Testis (tissue), 3 donors: ENCODE measurements around the gene ITPKB. TPM values are rescaled to one million over a fixed set of nuclear protein-coding genes. Genes with fewer than 3 reads are reported as not detected.

ENCODE experiments used
- DNase-seq: peaks from one replicate; pipeline ENCODE4 v3.0.0-alpha.2; 2019
- H3K27ac ChIP-seq, 2 donors: fragments of 200-600 bp; sonication (generic); one replicate each; pipeline ENCODE4 v1.5.1; 2019
- H3K27me3 ChIP-seq: fragments of 200-600 bp; sonication (generic); one replicate; pipeline ENCODE4 v1.5.1; 2019
- H3K36me3 ChIP-seq: fragments of 200-600 bp; sonication (generic); one replicate; pipeline ENCODE4 v1.5.1; 2017; ENCODE audit warnings: low read depth; ENCODE audit errors: missing control alignments
- H3K4me1 ChIP-seq: fragments of 200-600 bp; sonication (generic); one replicate; pipeline ENCODE4 v1.5.1; 2019
- H3K4me3 ChIP-seq, 2 donors: fragments of 200-600 bp; sonication (generic); one replicate each; pipeline ENCODE4 v1.5.1; 2017 to 2019
- H3K9me3 ChIP-seq: fragments of 200-600 bp; sonication (generic); one replicate; pipeline ENCODE4 v1.5.1; 2017
- CTCF ChIP-seq, 3 experiments: fragments of 450-650 bp in 2 of 3; fragments of 200-600 bp in 1 of 3; sonication (generic) in 1 of 3; IDR thresholded peaks; one replicate each; pipeline ENCODE4 v1.5.1; 2016 to 2019; ENCODE audit warnings: antibody characterized with exemption in 3 of 3, mild to moderate bottlenecking in 2 of 3, moderate library complexity in 1 of 3
- POLR2A ChIP-seq: fragments of 450-650 bp; IDR thresholded peaks from one replicate; pipeline ENCODE4 v1.6.1; 2017; ENCODE audit warnings: antibody characterized with exemption, mild to moderate bottlenecking, moderate library complexity
- WGBS, 2 donors: methylation state at CpG; one replicate each; pipeline ENCODE4 v1.1.5; 2018; 5-methylcytosine and 5-hydroxymethylcytosine counted together
- intact Hi-C: fragments of 100-400 bp; cut with DNase I; formaldehyde crosslinking; loops from one replicate; pipeline ENCODE4 v1.15.1; 2023; ENCODE audit warnings: low total_unique reads
- polyA plus RNA-seq: library from polyadenylated mRNA; stranded (reverse); fragments of 350-450 nt; fragmentation: Illumina TruSeq; extraction: RNeasy Lipid Tissue Mini Kit (QIAGEN cat#74804); gene quantifications from one replicate; pipeline ENCODE4 v1.2.3, GENCODE V29; 2014; ENCODE audit warnings: low read depth, low replicate concordance; ENCODE audit not compliant: insufficient read depth
- total RNA-seq, 2 donors: library from RNA; depleted of rRNA; stranded (reverse); fragments of >200 nt; gene quantifications; one replicate each; pipeline ENCODE4 v1.2.3, GENCODE V29; 2016

ITPKB gene
- total and polyA plus RNA-seq, 3 donors from 2014 or later = 11.4 to 18.0 (median 13.5) TPM

GRCh38 chr1:226692051-226692792 is 46.9 kb downstream of the ITPKB start:
- TF ChIP-seq POLR2A (no peak), CTCF (IDR thresholded peaks at IDR 0.05) (no peak)
- 79 to 87% methylated on average over 4 of the region's 4 CpGs for WGBS, 2 donors
- Histone ChIP-seq H3K9me3 (no peaks in the 10 kb centered on the region), H3K4me3 (no peak overlapping the region), H3K36me3 (no peaks in the 10 kb centered on the region), H3K4me1 (peaks cover 8% of the 10 kb centered on the region), H3K27ac (no peak overlapping the region), H3K27me3 (no peaks in the 10 kb centered on the region)
- no peak for DNase-seq
- intact Hi-C loops = no loop called here

- Histone ChIP-seq H3K36me3 (no peaks in the 10 kb centered on the region), H3K27me3 (no peaks in the 10 kb centered on the region), H3K4me1 (peaks cover 8% of the 10 kb centered on the region), H3K9me3 (no peaks in the 10 kb centered on the region), H3K4me3 (no peak overlapping the region), H3K27ac (no peak overlapping the region)
- intact Hi-C loops = no loop called here
- TF ChIP-seq POLR2A (no peak), CTCF (IDR thresholded peaks at IDR 0.05) (no peak)
- WGBS, 2 donors = 53 to 56% methylated on average over 4 of the region's 4 CpGs
- DNase-seq = no peak
These were observed 47.8 kb downstream of the ITPKB start for GRCh38 chr1:226691247-226691646.

- DNase-seq = no peak
- Histone ChIP-seq H3K27ac (no peak overlapping the region), H3K9me3 (no peaks in the 10 kb centered on the region), H3K27me3 (no peaks in the 10 kb centered on the region), H3K4me3 (no peak overlapping the region), H3K4me1 (peaks cover 8% of the 10 kb centered on the region), H3K36me3 (no peaks in the 10 kb centered on the region)
- intact Hi-C loops = no loop called here
- no peak for TF ChIP-seq POLR2A
- no peak for TF ChIP-seq CTCF (IDR thresholded peaks at IDR 0.05)
- 82 to 83% methylated on average over 8 of the region's 8 CpGs for WGBS, 2 donors
These were observed 48.6 kb downstream of the ITPKB start for GRCh38 chr1:226690460-226690982.

GRCh38 chr1:226688808-226689207 is 50.3 kb downstream of the ITPKB start:
- H3K4me1 ChIP-seq = peaks cover 8% of the 10 kb centered on the region
- intact Hi-C loops = no loop called here
- WGBS, 2 donors = 57 to 65% methylated on average over 4 of the region's 4 CpGs
- no peaks in the 10 kb centered on the region for H3K27me3 ChIP-seq
- H3K4me3 ChIP-seq = no peak overlapping the region
- TF ChIP-seq POLR2A (no peak), CTCF (IDR thresholded peaks at IDR 0.05) (no peak)
- no peaks in the 10 kb centered on the region for H3K36me3 ChIP-seq
- no peaks in the 10 kb centered on the region for H3K9me3 ChIP-seq
- no peak overlapping the region for H3K27ac ChIP-seq
- no peak for DNase-seq
